Measurements from ENCODE around the gene TMC7. TPM values are rescaled to one million over a fixed set of nuclear protein-coding genes. Genes with fewer than 3 reads are reported as not detected.

Gene TMC7
- total and polyA plus RNA-seq, 3 donors from 2014 or later, result 9.8 to 33.0 (median 14.6) TPM

DNA sequence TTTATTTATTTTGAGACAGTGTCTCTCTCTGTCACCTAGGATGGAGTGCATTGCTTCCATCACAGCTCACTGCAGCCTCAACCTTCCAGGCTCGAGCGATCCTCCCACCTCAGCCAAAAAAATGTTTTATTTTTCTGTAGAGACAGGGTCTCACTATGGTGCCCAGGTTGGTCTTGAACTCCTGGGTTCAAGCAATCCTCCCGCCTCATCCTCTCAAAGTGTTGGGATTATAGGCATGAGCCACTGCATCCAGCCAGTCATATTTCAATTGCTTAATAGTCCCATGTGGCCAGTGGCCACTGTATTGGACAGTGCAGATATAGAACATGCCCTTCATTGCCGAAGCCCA lies 15.3 kb downstream of the TMC7 start:
- no peaks in the 10 kb centered on the region for H3K4me1 ChIP-seq
- intact Hi-C loops (cut with DNase I; ENCODE audit: low total_unique reads), result no loop called here
- no peak for TF ChIP-seq POLR2A (IDR thresholded peaks at IDR 0.05)
- TF ChIP-seq, protein P1, sequence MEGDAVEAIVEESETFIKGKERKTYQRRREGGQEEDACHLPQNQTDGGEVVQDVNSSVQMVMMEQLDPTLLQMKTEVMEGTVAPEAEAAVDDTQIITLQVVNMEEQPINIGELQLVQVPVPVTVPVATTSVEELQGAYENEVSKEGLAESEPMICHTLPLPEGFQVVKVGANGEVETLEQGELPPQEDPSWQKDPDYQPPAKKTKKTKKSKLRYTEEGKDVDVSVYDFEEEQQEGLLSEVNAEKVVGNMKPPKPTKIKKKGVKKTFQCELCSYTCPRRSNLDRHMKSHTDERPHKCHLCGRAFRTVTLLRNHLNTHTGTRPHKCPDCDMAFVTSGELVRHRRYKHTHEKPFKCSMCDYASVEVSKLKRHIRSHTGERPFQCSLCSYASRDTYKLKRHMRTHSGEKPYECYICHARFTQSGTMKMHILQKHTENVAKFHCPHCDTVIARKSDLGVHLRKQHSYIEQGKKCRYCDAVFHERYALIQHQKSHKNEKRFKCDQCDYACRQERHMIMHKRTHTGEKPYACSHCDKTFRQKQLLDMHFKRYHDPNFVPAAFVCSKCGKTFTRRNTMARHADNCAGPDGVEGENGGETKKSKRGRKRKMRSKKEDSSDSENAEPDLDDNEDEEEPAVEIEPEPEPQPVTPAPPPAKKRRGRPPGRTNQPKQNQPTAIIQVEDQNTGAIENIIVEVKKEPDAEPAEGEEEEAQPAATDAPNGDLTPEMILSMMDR (IDR thresholded peaks at IDR 0.05), result no peak
- no peaks in the 10 kb centered on the region for H3K27me3 ChIP-seq
- no peak overlapping the region for H3K27ac ChIP-seq
- H3K4me3 ChIP-seq, result no peak overlapping the region
- DNase-seq, result no peak
- no peaks in the 10 kb centered on the region for H3K9me3 ChIP-seq
- WGBS, 2 donors, result 90 to 96% methylated on average over 4 of the region's 4 CpGs
- no peaks in the 10 kb centered on the region for H3K36me3 ChIP-seq (ENCODE audit: low read depth, missing control alignments)

DNA sequence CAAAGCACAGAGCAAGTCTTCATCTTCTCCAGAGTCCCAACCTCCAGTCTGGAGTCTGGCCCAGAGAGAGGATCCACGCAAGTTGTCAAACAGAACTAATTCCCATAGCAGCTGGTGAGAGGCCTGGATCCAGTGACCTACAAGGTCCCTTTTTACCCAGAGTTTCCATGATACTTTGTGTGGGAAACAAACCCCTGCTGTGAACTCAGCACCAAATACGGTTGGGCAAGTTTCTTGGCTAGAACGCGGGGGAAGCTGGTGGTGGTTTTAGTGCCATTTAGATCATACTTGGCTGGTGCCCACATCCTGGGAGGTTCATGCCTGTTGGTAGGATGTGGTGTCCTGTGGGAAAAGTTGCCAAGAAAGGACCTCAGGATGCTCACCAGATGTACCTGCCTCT lies 18.1 kb downstream of the TMC7 start:
- WGBS, 2 donors, result 83 to 85% methylated on average over 4 of the region's 4 CpGs

DNA sequence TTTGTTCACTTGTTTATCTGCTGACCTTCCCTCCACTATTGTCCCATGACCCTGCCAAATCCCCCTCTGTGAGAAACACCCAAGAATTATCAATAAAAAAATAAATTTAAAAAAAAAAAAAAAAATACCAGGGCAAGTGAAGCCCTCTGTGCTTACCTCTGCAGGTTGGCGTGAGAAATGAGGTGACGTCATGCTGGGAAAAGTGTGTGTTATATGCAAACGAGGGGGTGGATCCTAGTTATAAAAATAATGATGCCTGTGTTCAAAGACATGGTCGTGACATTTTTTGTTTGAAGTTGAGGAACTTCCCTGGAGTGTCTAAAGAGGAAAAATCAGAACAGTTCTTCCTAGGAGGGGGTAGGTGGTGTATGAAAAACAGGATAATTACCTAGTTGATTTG lies 20.2 kb downstream of the TMC7 start:
- H3K4me1 ChIP-seq, result no peaks in the 10 kb centered on the region
- no peaks in the 10 kb centered on the region for H3K36me3 ChIP-seq (ENCODE audit: low read depth, missing control alignments)
- H3K4me3 ChIP-seq, result no peak overlapping the region
- no peaks in the 10 kb centered on the region for H3K9me3 ChIP-seq
- 80 to 87% methylated on average over 4 of the region's 4 CpGs for WGBS, 2 donors
- no peaks in the 10 kb centered on the region for H3K27me3 ChIP-seq
- DNase-seq, result no peak
- H3K27ac ChIP-seq, result no peak overlapping the region
- no peak for TF ChIP-seq POLR2A (IDR thresholded peaks at IDR 0.05)
- TF ChIP-seq, protein P1 (IDR thresholded peaks at IDR 0.05), result no peak
- intact Hi-C loops (cut with DNase I; ENCODE audit: low total_unique reads), result no loop called here

More for the DNA sequence above, 18.1 kb downstream of the TMC7 start:
- intact Hi-C loops (cut with DNase I; ENCODE audit: low total_unique reads), result no loop called here
- DNase-seq, result no peak
- no peaks in the 10 kb centered on the region for H3K27me3 ChIP-seq
- no peaks in the 10 kb centered on the region for H3K9me3 ChIP-seq
- H3K27ac ChIP-seq, result no peak overlapping the region
- no peaks in the 10 kb centered on the region for H3K4me1 ChIP-seq
- H3K36me3 ChIP-seq (ENCODE audit: low read depth, missing control alignments), result no peaks in the 10 kb centered on the region
- no peak for TF ChIP-seq POLR2A (IDR thresholded peaks at IDR 0.05)
- TF ChIP-seq, protein P1 (IDR thresholded peaks at IDR 0.05), result no peak
- H3K4me3 ChIP-seq, result no peak overlapping the region

DNA sequence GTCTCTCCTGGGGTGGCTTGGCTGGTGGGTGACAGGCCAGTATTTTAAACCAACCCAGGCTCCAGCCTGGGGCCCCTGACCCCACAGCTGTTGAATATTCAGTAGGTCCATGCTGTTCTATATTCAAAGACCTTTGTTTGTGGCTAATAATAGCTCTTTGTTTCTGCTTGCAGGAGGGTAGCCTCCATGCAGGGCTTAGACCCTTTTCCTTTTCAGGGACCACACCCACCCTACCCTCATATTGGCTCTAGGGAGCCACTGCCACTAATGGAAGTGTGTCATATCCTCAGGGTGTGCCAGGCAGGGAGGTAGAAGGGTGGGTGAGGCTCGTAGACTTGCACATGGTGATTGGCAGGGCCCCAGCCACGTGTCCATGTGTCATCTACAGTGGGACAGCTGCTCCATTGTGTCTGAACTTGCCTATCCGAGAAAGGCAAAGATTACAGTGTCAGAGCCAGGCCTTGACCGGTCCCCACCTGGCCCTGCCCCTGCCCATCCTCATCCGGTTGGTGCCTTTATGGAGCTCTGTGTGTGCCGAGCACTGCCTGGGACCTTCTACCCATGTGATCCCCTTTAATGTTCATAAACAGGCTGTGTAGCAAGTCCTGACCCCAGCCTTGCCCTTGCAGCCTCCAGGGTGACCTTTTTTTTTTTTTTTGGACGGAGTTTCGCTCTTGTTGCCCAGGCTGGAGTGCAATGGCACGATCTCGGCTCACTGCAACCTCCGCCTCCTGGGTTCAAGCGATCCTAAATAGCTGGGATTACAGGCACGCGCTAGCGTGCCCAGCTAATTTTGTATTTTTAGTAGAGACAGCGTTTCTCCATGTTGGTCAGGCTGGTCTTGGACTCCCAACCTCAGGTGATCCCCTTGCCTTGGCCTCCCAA lies 22.1 kb downstream of the TMC7 start:
- 79 to 90% methylated on average over 14 to 16 of the region's 16 CpGs for WGBS, 2 donors
- H3K27me3 ChIP-seq, result no peaks in the 10 kb centered on the region
- TF ChIP-seq, protein P1 (IDR thresholded peaks at IDR 0.05), result no peak
- no peak for TF ChIP-seq POLR2A (IDR thresholded peaks at IDR 0.05)
- no peaks in the 10 kb centered on the region for H3K4me1 ChIP-seq
- H3K4me3 ChIP-seq, result no peak overlapping the region
- intact Hi-C loops (cut with DNase I; ENCODE audit: low total_unique reads), result no loop called here
- H3K36me3 ChIP-seq (ENCODE audit: low read depth, missing control alignments), result no peaks in the 10 kb centered on the region
- no peaks in the 10 kb centered on the region for H3K9me3 ChIP-seq
- DNase-seq, result no peak
- no peak overlapping the region for H3K27ac ChIP-seq

Measured in testis (tissue), 3 donors.